NB4 (cell line): Measurements from ENCODE around the gene TMEM183A.
A peak's percentile ranks its signal among the peaks of the same experiment; 100 is the strongest.

Experiments used
- DNase-seq: peaks from one replicate; pipeline ENCODE4 v3.0.0; 2010; ENCODE audit warnings: low read depth
- H3K4me3 ChIP-seq: one replicate; pipeline ENCODE4 v1.5.1; 2011; ENCODE audit warnings: mild to moderate bottlenecking, low read depth, low read length, moderate library complexity
- CTCF ChIP-seq: IDR thresholded peaks from one replicate; pipeline ENCODE4 v1.5.1; 2012; ENCODE audit warnings: low read depth, low read length
- MAX ChIP-seq: IDR thresholded peaks from 2 replicates; pipeline ENCODE4 v1.6.1; 2011; ENCODE audit warnings: low read depth, low read length
- MYC ChIP-seq: IDR thresholded peaks from 2 replicates; pipeline ENCODE4 v1.6.1; 2011; ENCODE audit warnings: low read depth, low read length
- POLR2A ChIP-seq: IDR thresholded peaks from 2 replicates; pipeline ENCODE4 v1.6.1; 2011; ENCODE audit warnings: mild to moderate bottlenecking; ENCODE audit not compliant: insufficient read length; ENCODE audit errors: extremely low read depth

The TMEM183A gene

GRCh38 chr1:202994756-202995155 is 12.4 kb upstream of the TMEM183A start:
- no peak for TF ChIP-seq CTCF
- no peak for TF ChIP-seq MYC
- TF ChIP-seq POLR2A = no peak
- no peak for TF ChIP-seq MAX
- no peak for DNase-seq
- no peak overlapping the region for H3K4me3 ChIP-seq

GRCh38 chr1:202998836-202999750 is 8.1 kb upstream of the TMEM183A start:
- no peak for TF ChIP-seq MYC
- TF ChIP-seq CTCF = peak; percentile 74
- no peak overlapping the region for H3K4me3 ChIP-seq
- peak; percentile 74 for DNase-seq

GRCh38 chr1:203000217-203000944 is 6.8 kb upstream of the TMEM183A start:
- H3K4me3 ChIP-seq = no peak overlapping the region
- TF ChIP-seq MAX (no peak), CTCF (no peak), POLR2A (no peak), MYC (no peak)
- DNase-seq = no peak

- no peak for TF ChIP-seq POLR2A
- TF ChIP-seq MYC = no peak
- no peak for TF ChIP-seq MAX
- no peak for TF ChIP-seq CTCF
- no peak overlapping the region for H3K4me3 ChIP-seq
- DNase-seq = no peak
Observed at GRCh38 chr1:203001986-203002385, 5.2 kb upstream of the TMEM183A start.

GRCh38 chr1:203002951-203003350 is 4.2 kb upstream of the TMEM183A start:
- DNase-seq = no peak
- TF ChIP-seq POLR2A (no peak), CTCF (no peak), MYC (no peak), MAX (no peak)
- no peak overlapping the region for H3K4me3 ChIP-seq
